SIG-M5 treated with dmso at 0.1 percent for 504 hours (cell line): Measurements from ENCODE around the gene TTC32.
A peak's percentile ranks its signal among the peaks of the same experiment; 100 is the strongest.
"Not testable (repeated sequence)": the region's sequence is repeated elsewhere in the genome, so short reads cannot be mapped to it uniquely, and the experiment has no call there.

Experiments
- DNase-seq: peaks from one replicate; lab custom pipeline; 2025; ENCODE audit not compliant: unreplicated experiment; lab: John Stamatoyannopoulos, UW

The TTC32 gene

DNA sequence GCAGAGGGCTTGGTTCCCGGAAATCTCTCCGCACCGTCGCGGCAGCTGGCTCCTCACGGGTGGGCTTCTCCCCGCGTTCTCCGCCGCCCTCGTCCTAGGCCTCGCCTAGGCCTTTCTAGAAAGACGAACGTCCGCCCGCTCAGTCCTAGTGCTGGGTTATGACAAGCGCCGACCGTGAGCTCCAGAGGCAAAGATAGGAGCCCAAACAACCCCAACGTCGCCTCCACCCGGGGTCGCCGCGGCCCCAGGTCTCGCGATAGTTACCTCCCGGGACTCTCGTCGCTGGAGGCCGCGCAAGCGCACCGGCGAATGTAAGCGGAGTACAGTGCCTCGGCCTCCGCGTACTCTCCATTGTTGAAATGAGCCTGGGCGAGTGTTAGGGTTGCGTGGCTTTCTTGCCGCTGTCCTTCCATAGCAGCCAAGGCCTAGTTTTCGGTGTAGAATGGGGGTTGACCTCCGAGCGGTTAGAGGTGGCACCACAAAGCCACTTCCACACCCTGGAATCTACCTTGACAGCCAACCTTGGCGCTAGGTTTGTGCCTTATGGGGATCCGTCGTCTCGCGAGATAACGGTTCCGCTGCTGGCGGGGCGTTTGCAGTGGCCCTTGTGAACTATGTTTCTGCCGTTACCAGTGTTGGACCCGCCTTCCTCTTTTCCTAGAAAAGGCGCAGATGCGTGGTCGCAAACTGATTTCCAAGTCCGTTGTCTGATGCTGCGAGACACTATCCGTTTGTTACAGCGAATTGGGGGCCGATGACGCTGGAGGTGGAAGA lies at the start of gene TTC32:
Gene TTC32 (minus strand): TSS at position 542 of the 774 bp plus-strand sequence. CDS start 129 bp downstream, at position 413.
- DNase-seq: peak; percentile 90

DNA sequence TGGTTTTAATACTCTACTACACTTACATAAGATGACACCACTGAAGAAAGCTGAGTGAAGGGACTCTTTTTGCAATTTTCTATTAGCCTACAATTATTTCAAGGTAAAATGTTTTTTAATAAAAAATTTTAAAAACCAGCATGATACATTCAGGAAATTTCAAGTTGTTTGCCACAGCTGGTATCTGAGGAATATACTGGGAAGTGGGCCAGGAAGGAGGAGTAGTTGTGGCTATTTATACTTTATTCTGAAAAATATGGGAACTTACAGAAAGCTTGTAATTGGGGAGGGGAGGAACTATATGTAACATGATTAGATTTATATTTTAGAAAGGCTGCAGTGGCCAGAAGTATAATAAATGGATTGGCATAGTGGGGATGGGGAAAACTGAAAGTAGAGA lies 47.3 kb upstream of the TTC32 start:
- DNase-seq: no peak

DNA sequence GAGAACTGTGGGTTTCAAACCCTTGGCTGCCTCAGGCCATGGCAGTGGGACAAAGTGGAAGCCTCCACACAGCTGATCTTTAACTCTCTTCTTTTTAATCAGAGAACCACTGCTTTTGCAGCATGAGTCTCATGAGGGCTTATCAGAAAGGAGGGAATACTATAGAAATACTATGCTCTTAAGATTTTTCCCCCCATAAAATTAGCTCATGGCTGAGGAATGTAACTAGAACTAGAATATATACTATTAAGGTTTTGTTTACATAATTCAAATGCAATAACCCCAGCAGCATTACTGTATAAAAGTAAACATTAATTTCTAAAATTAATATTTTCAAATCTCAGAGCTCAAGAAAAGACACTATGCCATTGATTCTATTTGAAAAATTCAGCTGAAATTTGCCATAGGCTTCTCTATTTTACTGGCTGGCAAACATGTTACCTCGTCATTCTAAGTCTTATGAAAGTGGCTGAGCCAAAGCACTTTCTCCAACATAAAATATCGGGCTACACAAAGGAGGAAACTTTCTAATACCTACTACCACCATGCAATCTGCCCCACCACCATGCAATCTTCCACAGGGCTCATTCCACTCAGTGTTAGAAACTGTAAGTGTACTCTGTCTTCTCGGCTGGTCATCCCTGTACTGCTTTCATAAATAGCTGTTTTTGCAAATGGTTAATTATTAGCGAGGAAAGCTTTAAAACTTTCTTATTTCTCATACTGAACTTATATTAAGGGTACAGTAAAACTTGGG lies 45.6 kb upstream of the TTC32 start:
- no peak for DNase-seq

DNA sequence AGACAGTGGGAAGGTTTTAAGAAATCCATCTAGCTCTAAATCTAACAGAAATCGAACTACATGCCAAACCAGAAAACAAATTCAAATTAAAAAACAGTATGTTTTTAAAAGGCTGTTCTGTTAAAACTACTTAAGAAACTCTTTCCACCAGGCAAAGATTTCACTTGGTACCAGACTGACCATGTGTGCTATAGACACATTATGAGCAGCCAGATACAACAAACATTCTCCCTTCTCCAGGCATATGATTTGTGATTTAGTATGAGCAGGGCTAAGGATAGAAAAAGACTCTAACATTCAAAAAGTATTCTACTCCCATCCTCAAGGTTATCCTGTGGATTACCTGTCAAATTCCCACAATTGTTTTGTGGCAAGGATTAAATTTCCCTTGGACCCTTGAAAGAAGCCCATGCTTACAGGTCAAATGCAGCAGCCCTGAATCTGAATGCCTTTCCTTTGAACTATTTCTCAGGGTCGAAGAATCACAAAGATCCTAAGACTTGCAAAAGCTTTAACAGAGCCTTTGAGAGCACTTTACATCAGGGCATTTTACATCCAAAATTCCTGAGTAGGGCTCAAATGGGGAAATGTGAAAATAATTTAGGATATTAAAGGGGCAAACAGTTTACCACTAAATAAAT lies 42.5 kb upstream of the TTC32 start:
- no peak for DNase-seq

DNA sequence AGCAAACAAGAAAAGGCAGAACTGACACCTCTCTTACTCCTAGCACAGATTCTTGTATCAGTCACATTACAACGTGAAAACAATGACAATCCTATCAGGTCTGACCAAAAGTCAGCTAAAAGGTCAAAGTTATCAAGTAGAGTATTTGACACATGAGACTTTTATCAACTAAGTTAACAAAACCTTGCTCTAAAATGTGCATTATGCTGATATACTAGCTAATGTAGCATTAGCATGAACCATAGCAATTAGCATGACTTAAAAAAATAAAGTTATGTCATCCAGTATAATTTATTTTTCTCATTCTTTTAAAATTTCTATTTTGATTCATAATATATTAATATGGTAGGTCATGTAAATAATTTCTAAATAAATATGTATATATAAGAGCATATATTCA lies 41.4 kb upstream of the TTC32 start:
- no peak for DNase-seq

DNA sequence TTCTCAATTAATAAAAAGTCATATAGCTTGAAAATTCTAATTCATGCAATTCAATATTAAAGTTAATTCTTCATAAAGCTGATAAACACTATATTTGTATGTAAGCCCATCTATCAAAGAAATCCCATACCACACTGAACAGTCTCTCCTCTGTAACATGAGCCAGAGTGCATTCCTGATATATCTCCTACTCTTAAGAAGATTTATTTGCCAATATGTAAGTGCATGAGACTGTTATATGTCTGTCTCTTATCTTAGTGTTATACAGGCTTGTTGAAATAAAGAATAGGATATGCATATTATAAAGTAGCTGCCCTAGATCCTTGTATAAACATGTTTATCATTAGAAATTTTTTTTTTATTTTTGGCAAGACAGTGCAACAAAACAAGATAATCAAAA lies 40.4 kb upstream of the TTC32 start:
- no peak for DNase-seq

DNA sequence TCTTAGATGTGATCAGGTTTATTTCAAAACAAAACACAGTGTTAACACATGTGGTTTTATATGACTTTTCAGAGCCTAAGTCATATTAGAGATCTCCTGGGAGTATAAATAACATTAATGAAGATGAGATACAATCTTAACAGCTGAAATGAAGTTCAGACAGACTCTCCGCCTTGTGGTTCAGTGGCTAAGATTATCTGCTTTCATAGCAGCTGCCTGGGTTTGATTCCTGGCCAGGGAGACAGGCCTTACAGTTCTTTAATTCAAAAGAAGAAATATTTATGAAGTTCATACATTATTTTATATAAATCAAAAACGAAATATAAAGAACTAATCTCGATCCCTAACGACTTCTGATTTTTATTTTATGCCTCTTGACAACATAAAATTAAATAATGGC lies 35.2 kb upstream of the TTC32 start:
- DNase-seq: no peak

DNA sequence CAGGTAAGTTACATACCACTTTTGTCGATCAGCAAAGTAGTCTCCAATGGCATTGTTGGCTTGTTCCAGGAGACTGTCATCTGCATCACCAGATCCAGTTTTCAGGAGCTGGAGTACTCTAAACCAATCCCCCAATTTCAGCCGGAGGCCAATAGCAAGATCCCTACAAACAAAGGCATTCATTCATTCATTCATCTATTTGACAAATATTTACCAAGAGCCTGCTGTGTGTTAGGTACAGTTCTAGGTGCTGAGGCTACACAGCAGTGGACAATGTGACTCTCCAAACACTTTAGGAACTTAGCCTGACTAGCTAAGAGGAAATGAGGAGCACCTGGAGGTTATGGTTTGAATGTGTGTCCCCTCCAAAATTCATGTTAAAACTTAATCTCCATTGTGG lies 34.4 kb upstream of the TTC32 start:
- no peak for DNase-seq

DNA sequence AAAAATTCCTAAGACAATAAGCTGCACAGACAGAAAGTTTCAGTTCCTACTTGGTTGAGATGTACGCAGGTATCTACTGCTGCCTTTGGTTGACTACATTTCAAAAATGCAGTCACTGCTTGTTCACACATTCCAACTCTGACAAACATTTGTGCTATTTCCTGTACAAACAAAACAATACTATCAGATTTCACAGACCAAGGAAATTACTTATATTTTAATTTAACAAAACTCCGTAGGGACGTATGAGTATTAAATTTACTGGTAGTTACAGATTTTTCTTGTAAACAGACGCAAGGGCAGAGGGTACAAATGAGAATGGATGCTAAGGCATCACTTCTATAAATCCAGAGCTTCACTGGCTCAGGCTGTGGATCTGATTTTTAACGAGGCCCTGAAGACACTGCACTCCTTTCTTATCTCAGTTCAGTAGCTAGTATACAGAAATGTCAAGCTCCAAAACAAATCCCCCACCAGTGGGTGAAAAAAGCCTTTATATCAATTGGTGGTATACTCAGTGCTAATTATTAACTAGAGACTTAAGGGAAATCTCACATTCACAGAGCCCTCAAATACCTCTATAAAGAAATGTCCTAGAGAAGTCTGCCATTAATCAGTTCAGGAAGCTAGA lies 31.7 kb upstream of the TTC32 start:
- DNase-seq: peak; percentile 26

DNA sequence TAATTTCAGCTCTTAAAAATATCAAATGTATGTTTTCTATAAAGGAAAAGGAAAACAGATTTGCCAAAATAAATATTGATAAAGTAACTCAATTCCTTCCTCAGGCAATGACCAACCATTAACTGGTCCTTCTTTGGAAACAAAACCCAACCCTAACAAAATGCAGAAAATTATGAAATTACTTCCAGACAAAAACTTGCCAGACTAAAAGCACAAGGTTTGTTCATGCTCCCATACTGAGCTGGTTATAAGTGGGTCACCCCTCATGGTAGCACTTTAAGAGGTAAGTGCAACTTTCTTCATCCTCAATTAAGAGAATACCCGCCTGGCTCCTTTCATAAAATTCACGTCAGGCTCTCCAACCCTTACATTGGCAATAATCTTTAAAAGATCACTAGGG lies 31.1 kb upstream of the TTC32 start:
- DNase-seq: no peak

DNA sequence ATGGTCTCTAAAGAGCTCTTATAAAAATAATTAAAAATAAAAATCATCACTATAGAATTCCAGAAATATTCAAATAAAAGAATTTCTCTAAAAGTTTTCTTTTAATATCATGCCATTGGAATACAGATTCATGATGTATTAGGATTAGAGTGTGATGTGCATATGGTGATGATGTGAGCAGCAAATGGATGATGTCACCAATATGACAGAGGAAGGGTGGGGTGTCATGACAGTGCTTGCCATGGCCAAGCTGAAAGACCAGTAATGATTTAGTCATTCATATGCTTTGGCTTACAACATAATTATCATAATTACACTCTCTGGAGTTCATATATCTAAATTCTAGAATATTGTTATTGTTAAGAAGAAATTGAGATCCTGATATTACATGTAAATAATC lies 27.4 kb upstream of the TTC32 start:
- no peak for DNase-seq

DNA sequence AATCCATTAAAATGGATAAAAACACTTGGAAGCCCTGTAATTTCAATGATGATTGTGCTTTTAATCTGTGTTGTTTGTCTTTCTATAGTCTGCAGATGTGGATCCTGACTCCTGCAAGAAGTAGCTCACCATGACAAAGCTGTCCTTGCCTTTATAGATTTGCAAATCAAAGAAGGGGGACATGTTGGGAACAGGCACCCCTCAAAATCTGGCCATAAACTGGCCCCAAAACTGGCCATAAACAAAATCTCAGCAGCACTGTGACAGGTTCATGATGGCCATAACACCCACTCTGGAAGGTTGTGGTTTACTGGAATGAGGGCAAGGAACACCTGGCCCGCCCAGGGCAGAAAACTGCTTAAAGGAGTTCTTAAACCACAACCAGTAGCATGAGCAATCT lies 26.0 kb upstream of the TTC32 start:
- DNase-seq: not testable (repeated sequence)

DNA sequence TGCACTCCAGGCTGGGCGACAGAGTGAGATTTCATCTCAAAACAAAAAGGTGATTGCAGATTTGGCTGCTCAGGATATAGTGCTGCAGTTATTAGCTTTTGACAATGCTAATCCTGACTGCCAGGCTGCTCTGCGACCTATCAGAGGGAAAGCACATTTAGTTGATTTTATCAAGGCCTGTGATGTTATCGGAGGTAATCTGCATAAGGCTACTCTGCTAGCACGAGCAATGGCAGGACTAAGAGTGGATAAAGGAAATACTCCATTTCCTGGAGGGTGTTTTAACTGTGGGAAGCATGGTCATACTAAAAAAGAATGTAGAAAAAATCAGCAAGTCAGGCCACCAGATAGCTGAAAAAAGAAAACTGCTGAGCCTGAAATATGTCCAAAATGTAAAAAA lies 22.7 kb upstream of the TTC32 start:
- DNase-seq: not testable (repeated sequence)

DNA sequence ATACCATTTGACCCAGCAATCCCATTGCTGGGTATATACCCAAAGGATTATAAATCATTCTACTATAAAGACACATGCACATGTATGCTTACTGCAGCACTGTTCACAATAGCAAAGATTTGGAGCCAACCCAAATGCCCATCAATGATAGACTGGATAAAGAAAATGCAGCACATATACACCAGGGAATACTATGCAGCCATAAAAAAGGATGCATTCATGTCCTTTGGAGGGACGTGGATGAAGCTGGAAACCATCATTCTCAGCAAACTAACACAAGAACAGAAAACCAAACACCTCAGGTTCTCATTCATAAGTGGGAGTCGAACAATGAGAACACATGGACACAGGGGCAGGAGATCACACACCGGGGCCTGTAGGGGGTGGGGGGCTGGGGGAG lies 20.4 kb upstream of the TTC32 start:
- DNase-seq: not testable (repeated sequence)

DNA sequence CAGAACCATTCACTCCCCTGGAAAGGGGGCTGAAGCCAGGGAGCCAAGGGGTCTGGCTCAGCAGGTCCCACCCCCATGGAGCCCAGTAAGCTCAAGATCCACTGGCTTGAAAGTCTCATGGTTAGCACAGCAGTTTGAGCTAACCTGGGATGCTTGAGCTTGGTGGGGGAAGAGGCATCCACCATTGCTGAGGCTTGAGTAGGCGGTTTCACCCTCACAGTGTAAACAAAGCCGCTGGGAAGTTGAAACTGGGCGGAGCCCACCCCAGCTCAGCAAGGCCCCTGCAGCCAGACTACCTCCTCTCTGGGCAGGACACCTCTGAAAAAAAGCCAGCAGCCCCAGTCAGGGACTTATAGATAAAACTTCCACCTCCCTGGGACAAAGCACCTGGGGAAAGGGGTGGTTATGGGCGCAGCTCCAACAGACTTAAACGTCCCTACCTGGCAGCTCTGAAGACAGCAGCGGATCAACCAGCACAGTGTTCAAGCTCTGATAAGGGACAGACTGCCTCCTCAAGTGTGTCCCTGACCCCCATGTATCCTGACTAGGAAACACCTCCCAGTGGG lies 14.7 kb upstream of the TTC32 start:
- no peak for DNase-seq

DNA sequence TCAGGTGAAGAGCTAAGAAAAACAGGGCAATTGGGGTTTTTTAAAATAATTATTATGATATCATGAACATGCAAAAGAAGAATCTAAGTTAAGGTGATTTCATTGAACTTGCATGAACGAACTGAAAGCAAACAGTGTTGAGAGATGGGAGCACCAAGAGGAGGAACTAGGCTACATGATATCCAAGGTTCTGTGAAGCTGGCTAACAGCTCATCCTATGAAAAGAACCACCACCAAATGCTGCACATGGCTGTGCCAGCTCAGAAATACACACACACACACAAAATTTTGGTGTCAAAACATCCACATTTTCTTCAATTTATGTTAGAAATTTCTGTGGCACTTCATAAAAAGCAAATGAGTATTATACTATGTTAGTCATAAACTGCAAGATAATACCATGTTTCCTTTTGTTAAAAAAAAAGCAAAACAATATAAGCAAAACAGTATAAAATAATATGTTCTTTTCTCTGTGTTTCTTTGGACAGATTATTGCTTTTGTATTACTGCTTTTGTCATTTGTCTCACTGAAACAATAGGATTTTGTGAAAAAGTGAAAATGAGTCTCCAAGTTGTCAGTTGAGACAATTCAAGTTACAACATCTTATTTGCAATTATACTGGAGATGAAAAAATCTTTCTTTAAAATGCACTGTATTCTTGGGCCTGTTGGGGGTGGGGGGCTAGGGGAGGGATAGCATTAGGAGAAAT lies 12.6 kb upstream of the TTC32 start:
- no peak for DNase-seq

DNA sequence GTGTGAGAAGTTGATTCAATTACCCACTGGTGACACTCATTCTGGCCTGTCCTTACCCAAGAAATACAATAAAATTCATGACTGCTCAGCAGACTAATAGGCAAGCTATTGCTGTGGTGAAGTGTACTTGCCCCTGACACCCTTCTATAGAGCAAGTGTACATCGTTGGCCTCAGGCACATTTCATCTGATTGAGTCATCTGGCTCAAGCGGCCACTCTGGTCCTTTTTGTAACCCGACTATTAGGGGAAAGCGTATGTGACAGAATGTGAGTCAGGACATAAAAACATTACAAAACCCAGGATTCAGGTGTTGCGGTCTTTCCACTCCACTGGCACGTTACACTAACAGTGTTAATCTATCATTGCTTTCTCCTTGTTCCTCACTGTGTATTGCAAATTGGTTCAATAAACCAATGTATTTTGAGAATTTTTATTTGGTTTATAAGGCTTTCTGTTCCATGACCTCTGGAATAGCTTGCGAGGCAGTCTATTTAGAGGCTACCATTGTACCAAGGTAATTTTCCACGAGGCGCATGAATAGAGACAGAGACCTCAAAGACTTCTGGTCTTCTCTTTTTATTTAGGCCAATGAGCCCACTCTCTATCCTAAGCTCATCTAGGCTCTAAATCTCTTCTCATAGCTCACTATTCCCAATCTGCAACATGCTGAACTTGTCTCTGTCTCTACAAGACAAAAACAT lies 10.2 kb upstream of the TTC32 start:
- DNase-seq: no peak

DNA sequence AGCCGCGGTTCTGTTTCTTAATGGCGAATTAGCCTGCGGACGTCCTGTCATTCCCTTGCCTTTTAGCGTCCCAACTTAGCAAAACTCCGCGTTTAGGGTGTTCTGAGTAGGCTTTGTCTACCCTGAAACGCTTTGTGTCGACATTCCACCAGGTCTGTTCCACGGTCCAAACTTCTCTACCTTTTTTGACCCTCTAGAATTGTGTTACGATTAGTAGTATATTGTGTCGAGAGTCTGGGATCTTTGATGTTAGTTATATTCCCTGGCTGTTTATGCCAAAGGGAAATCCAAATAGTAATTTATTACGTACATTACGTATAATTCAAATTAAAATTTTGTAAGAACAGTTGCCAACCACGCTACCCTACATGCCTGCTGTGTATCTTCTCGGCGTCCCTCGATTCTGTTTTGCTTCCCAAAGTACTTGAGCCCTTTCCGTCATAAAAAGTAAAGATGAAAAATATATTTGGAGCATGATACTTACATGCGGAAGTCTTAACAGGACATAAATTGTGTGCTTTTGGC lies 495 bp upstream of the TTC32 start:
- DNase-seq: peak; percentile 44

DNA sequence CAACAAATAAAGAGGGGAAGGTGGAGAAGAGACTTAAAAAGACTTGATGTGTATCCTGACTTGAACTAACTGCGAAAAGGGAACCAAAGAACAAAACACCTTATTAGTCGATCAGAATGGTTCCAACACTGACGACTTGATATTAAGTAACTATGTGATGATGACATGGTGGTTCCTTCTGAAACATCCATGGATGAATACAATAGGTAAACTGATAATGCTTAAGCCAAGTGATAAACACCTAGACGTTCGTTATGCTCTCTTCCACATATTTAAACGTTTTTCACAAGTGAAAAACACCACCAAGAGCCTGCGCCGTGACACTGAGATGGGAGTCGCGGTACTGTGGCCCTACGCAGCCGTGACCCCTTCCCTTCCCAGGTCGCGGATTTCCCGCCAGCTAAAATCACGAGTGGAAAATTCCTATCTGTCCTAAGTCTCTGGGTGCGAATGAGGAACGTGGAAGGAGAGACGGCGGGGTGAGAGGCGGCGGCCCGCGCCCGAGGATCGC lies 797 bp downstream of the TTC32 start:
- DNase-seq: peak; percentile 51
